Mesothelial cell of epicardium (in vitro differentiated cells): ENCODE results near the gene TMEM134. TPM values are rescaled to one million over a fixed set of nuclear protein-coding genes. Genes with fewer than 3 reads are reported as not detected.

ENCODE experiments used
- DNase-seq, 2 experiments: peaks; one replicate each; pipeline ENCODE4 v3.0.0; 2021; ENCODE audit warnings: low spot score in 2 of 2; ENCODE audit not compliant: unreplicated experiment in 2 of 2
- H3K27ac Mint-ChIP-seq: 2 replicates; pipeline ENCODE4 v1.8.0; 2021; ENCODE audit warnings: mixed read lengths
- H3K27me3 Mint-ChIP-seq: 2 replicates; pipeline ENCODE4 v1.8.0; 2021; ENCODE audit warnings: low read depth, mixed read lengths
- H3K36me3 Mint-ChIP-seq: 2 replicates; pipeline ENCODE4 v1.8.0; 2021; ENCODE audit warnings: mixed read lengths
- H3K4me1 Mint-ChIP-seq: 2 replicates; pipeline ENCODE4 v1.8.0; 2021; ENCODE audit warnings: mixed read lengths
- H3K4me3 Mint-ChIP-seq: 2 replicates; pipeline ENCODE4 v1.8.0; 2021; ENCODE audit warnings: mild to moderate bottlenecking, moderate library complexity, mixed read lengths
- H3K9me3 Mint-ChIP-seq: 2 replicates; pipeline ENCODE4 v1.8.0; 2021; ENCODE audit warnings: mixed read lengths
- total RNA-seq: library from RNA; stranded (reverse); gene quantifications from 3 replicates; pipeline ENCODE4 v1.2.1, GENCODE V29; 2021
- TF ChIP-seq, protein P1 (sequence below): fragments of 200-600 bp; sonication (generic); IDR thresholded peaks from one replicate; pipeline ENCODE4 v1.5.0; 2021; ENCODE audit warnings: antibody characterized with exemption; ENCODE audit not compliant: unreplicated experiment

The TMEM134 gene
- total RNA-seq, 1 donor from 2014 or later, result 69.3 TPM

DNA sequence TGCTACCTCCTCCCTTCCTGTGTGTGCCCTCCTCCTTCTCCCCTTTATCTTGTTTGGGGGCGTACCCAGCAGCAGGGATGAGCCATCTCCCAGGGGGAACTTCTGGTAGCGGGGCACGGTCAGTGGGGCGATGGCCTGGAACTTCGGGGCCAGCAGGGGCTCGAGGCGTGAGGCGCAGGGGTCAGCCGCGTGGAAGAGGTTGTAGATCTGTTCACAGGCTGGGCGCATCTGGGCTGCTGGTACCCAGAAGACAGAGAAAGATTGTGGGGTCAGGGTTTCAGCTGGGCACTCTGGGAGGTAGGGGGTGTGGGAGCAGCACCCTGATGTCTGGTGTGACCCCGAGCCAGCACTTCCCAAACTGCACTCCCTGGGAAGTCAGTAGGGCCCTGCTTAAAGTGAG lies 27.1 kb upstream of the TMEM134 start:
- TF ChIP-seq, protein P1, sequence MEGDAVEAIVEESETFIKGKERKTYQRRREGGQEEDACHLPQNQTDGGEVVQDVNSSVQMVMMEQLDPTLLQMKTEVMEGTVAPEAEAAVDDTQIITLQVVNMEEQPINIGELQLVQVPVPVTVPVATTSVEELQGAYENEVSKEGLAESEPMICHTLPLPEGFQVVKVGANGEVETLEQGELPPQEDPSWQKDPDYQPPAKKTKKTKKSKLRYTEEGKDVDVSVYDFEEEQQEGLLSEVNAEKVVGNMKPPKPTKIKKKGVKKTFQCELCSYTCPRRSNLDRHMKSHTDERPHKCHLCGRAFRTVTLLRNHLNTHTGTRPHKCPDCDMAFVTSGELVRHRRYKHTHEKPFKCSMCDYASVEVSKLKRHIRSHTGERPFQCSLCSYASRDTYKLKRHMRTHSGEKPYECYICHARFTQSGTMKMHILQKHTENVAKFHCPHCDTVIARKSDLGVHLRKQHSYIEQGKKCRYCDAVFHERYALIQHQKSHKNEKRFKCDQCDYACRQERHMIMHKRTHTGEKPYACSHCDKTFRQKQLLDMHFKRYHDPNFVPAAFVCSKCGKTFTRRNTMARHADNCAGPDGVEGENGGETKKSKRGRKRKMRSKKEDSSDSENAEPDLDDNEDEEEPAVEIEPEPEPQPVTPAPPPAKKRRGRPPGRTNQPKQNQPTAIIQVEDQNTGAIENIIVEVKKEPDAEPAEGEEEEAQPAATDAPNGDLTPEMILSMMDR, result no peak
- no peak overlapping the region for H3K4me3 Mint-ChIP-seq
- H3K27ac Mint-ChIP-seq, result no peak overlapping the region
- H3K9me3 Mint-ChIP-seq, result no peaks in the 10 kb centered on the region
- H3K27me3 Mint-ChIP-seq, result no peaks in the 10 kb centered on the region
- peaks cover 10% of the 10 kb centered on the region for H3K36me3 Mint-ChIP-seq
- no peaks in the 10 kb centered on the region for H3K4me1 Mint-ChIP-seq
- no peak for DNase-seq

DNA sequence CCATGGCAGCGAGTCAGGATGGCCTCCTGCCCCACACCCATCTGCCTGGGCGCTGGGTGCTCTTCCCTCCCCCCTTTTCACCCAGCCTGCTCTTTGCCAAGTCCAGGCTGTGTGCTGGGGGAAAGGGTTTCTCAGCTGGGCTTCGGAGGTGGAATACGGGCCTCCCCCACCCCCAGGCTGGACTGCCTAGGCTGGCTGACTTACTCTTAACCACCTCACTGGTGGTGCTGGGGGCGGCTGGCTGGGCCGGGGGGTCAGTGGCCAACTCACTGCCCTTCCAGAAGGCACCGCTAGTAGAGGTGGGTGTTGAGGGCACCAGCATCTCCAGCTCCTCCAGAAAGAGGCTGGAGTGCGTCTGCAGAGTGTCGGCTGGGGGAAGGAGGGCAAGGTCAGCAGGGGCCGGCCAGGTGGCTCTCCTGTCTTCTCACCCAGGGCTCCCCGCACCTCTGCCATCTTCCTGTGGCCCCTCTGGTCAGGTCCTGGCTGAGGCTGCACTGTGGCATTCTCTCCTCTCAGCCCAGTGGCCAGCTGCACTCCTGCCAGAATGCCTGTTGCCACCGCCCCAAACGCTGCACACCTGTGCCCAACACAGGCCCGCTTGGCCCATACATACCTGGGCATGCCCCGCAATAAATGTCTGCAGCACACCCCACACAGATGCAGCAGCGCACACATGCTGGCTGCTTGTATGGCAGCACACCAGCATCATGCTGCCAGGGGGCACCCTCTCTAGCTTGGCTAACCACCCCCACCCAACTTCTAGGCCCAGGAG lies 26.4 kb upstream of the TMEM134 start:
- no peaks in the 10 kb centered on the region for H3K9me3 Mint-ChIP-seq
- H3K27me3 Mint-ChIP-seq, result no peaks in the 10 kb centered on the region
- H3K4me1 Mint-ChIP-seq, result no peaks in the 10 kb centered on the region
- H3K36me3 Mint-ChIP-seq, result peaks cover 6% of the 10 kb centered on the region
- H3K4me3 Mint-ChIP-seq, result no peak overlapping the region
- DNase-seq, result no peak
- TF ChIP-seq, protein P1, result no peak
- H3K27ac Mint-ChIP-seq, result no peak overlapping the region

GRCh38 chr11:67494371-67495233 lies 25.6 kb upstream of the TMEM134 start:
- no peaks in the 10 kb centered on the region for H3K27me3 Mint-ChIP-seq
- no peak overlapping the region for H3K27ac Mint-ChIP-seq
- TF ChIP-seq, protein P1, result no peak
- no peak for DNase-seq
- H3K4me1 Mint-ChIP-seq, result no peaks in the 10 kb centered on the region
- H3K4me3 Mint-ChIP-seq, result no peak overlapping the region
- no peaks in the 10 kb centered on the region for H3K9me3 Mint-ChIP-seq
- peaks cover 9% of the 10 kb centered on the region for H3K36me3 Mint-ChIP-seq

DNA sequence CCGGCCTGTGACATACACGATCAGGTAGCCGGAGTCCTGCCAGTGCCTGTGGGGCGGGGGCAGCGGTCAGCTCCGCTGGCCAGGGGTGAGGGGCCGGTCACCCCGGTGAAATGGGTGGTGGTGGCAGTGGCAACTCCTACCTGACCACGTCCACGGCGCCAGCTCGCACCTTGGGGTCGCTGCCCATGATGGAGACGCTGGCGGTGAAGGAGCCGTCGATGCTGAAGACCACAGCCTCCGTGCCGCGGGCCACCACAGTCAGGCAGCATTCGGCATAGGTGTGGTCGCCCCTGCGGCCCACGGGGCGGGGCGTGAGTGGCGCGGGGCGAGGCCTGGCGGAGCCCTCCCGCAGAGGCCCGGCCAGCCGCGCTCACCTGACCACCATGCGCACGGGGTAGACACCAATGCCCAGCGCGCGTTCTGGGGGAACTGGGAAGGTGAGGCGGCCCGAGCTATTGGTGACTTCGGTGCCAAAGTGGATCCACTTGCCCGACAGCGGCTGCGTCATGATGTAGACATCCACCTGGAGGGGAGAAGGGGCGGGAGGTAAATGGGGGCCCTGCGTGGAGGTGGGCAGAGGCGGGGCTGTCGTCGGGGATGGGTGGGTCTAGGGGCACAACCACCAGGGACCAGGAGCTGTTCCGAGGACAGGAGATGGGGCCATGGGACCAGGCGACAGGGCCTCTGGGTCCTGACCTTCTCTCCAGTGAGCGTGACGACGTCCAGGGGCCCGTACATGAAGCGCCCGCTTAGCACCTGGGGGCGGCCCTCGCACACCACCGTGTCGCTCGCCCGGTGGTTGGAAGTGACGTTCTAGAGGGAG lies 24.7 kb upstream of the TMEM134 start:
- no peak overlapping the region for H3K27ac Mint-ChIP-seq

More for the DNA sequence above, 24.7 kb upstream of the TMEM134 start:
- no peak overlapping the region for H3K4me3 Mint-ChIP-seq
- H3K27me3 Mint-ChIP-seq, result no peaks in the 10 kb centered on the region
- H3K4me1 Mint-ChIP-seq, result no peaks in the 10 kb centered on the region
- no peak for DNase-seq
- H3K9me3 Mint-ChIP-seq, result no peaks in the 10 kb centered on the region
- peaks cover 9% of the 10 kb centered on the region for H3K36me3 Mint-ChIP-seq
- TF ChIP-seq, protein P1, result no peak
